Measurements from ENCODE around the gene PDE6A.

The PDE6A gene

DNA sequence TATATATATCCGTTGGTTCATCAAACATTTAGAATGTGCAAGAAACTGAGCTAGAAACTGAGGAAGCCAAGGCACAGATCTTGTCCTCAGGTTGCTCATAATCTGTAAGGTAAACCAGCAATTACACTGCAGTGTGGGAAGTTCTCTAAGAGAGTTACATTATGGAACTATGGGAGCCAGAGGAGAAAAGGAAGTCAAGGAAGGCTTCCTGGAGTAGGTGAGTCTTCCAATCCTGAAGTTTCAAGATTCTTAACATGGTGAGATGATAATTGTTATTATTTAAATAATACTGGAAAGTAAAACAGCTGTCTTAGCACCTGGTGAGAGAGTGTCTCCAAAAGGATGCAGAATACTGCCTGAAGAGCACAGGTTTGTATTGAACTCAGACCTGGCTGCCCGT lies 44.2 kb downstream of the PDE6A start:
- H3K9me3 ChIP-seq (ENCODE audit: control insufficient read depth, insufficient read depth, low read length), result no peaks in the 10 kb centered on the region
- H3K4me1 ChIP-seq (ENCODE audit: control insufficient read depth, low read length), result peaks cover 7% of the 10 kb centered on the region; the same call in 1 of the 2 replicates
- no peaks in the 10 kb centered on the region for H4K20me1 ChIP-seq (ENCODE audit: control insufficient read depth, insufficient read depth, low read depth, low read length)
- H3K9me2 ChIP-seq (replicated peaks; ENCODE audit: control insufficient read depth, low read length), result no peaks in the 10 kb centered on the region
- H3K27ac ChIP-seq (ENCODE audit: low read depth, low read length), result no peak overlapping the region
- H3K4me2 ChIP-seq (ENCODE audit: low read length), result no peak overlapping the region
- no peaks in the 10 kb centered on the region for H3F3A ChIP-seq (ENCODE audit: control insufficient read depth, insufficient read depth)
- H3K79me2 ChIP-seq (ENCODE audit: control insufficient read depth, low read length), result no peaks in the 10 kb centered on the region
- no peaks in the 10 kb centered on the region for H3K36me3 ChIP-seq (ENCODE audit: control insufficient read depth, low read length)
- H3K4me3 ChIP-seq (ENCODE audit: low read length), result no peak overlapping the region
- 0 out of 2 replicates have a peak, but pooled peaks cover 3% of the 10 kb centered on the region for H3K27me3 ChIP-seq (ENCODE audit: control insufficient read depth, low read length)
- no peak for TF ChIP-seq EZH2phosphoT487 (IDR thresholded peaks at IDR 0.05; ENCODE audit: borderline replicate concordance, low read length)
- TF ChIP-seq, protein P1, sequence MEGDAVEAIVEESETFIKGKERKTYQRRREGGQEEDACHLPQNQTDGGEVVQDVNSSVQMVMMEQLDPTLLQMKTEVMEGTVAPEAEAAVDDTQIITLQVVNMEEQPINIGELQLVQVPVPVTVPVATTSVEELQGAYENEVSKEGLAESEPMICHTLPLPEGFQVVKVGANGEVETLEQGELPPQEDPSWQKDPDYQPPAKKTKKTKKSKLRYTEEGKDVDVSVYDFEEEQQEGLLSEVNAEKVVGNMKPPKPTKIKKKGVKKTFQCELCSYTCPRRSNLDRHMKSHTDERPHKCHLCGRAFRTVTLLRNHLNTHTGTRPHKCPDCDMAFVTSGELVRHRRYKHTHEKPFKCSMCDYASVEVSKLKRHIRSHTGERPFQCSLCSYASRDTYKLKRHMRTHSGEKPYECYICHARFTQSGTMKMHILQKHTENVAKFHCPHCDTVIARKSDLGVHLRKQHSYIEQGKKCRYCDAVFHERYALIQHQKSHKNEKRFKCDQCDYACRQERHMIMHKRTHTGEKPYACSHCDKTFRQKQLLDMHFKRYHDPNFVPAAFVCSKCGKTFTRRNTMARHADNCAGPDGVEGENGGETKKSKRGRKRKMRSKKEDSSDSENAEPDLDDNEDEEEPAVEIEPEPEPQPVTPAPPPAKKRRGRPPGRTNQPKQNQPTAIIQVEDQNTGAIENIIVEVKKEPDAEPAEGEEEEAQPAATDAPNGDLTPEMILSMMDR (IDR thresholded peaks at IDR 0.05; ENCODE audit: low read depth, low read length, poor library complexity, severe bottlenecking), result no peak

DNA sequence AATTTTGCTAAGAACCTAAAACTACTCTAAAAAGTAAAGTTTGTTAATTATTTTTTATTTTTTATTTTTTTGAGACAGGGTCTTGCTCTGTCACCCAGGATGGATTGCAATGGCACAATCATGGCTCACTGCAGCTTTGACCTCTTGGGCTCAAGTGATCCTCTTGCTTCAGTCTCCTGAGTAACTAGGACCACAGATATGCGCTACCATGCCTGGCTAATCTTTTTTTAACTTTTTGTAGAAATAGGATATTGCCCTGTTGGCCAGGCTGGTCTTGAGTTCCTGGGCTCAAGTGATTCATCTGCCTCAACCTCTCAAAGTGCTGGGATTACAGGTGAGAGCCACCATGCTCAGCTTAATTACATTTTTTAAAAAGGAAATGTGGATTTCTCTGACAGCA lies 45.8 kb downstream of the PDE6A start:
- Histone ChIP-seq H3K27me3 (ENCODE audit: control insufficient read depth, low read length) (no peaks in the 10 kb centered on the region), H3K27ac (ENCODE audit: low read depth, low read length) (no peak overlapping the region), H3F3A (ENCODE audit: control insufficient read depth, insufficient read depth) (no peaks in the 10 kb centered on the region), H3K9me3 (ENCODE audit: control insufficient read depth, insufficient read depth, low read length) (no peaks in the 10 kb centered on the region), H3K4me2 (ENCODE audit: low read length) (no peak overlapping the region), H4K20me1 (ENCODE audit: control insufficient read depth, insufficient read depth, low read depth, low read length) (no peaks in the 10 kb centered on the region), H3K4me1 (ENCODE audit: control insufficient read depth, low read length) (no peaks in the 10 kb centered on the region), H3K4me3 (ENCODE audit: low read length) (no peak overlapping the region), H3K36me3 (ENCODE audit: control insufficient read depth, low read length) (no peaks in the 10 kb centered on the region), H3K79me2 (ENCODE audit: control insufficient read depth, low read length) (no peaks in the 10 kb centered on the region), H3K9me2 (replicated peaks; ENCODE audit: control insufficient read depth, low read length) (no peaks in the 10 kb centered on the region)
- no peak for TF ChIP-seq EZH2phosphoT487 (IDR thresholded peaks at IDR 0.05; ENCODE audit: borderline replicate concordance, low read length)
- TF ChIP-seq, protein P1 (IDR thresholded peaks at IDR 0.05; ENCODE audit: low read depth, low read length, poor library complexity, severe bottlenecking), result no peak

DNA sequence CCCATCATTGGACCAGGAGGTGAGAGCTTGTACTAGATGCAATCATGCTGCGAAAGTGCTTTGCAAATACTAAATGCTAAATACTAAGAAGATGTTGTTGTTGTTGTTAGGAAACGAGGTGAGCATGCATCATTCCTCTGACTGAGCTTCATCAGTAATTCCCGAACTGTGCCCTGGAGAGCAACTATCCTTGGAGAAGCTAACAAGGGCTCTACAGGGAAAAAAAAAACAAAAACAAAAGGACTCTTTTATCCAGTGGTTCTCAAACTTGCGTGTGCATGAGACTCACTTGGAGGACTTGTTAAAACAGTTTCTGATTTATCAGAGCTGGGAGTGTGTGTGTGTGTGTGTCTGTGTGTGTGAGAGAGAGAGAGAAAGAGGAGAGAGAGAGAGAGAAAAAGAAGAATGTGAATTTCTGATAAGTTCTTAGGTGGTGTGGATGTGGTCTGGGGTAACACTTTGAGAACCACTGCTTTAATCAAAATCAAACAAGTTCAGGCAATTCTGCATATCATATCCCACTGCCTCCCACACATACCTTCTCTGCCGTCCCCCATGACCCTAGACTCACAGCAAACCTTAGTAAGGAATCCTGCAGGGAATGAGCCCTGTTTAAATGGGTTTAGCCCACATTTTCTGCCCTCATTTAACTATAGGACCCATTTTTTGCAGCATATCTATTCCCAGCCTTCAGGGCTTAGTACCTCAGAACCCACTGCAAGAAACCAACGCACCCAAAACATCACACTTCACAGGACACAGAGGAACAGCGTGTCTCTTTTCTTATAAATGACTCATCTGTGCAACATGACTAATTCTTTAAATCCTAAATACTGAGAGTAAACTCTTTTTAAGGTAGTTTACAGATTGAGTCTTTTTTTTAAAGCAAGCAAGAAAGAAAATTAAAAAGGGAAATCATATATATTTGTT lies 48.9 kb downstream of the PDE6A start:
- Histone ChIP-seq H3K9me3 (ENCODE audit: control insufficient read depth, insufficient read depth, low read length) (no peaks in the 10 kb centered on the region), H3K4me2 (ENCODE audit: low read length) (no peak overlapping the region), H3K36me3 (ENCODE audit: control insufficient read depth, low read length) (no peaks in the 10 kb centered on the region), H3K4me3 (ENCODE audit: low read length) (no peak overlapping the region), H3K9me2 (replicated peaks; ENCODE audit: control insufficient read depth, low read length) (no peaks in the 10 kb centered on the region), H4K20me1 (ENCODE audit: control insufficient read depth, insufficient read depth, low read depth, low read length) (no peaks in the 10 kb centered on the region), H3F3A (ENCODE audit: control insufficient read depth, insufficient read depth) (no peaks in the 10 kb centered on the region), H3K4me1 (ENCODE audit: control insufficient read depth, low read length) (no peaks in the 10 kb centered on the region), H3K27ac (ENCODE audit: low read depth, low read length) (no peak overlapping the region), H3K27me3 (ENCODE audit: control insufficient read depth, low read length) (no peaks in the 10 kb centered on the region), H3K79me2 (ENCODE audit: control insufficient read depth, low read length) (no peaks in the 10 kb centered on the region)
- no peak for TF ChIP-seq EZH2phosphoT487 (IDR thresholded peaks at IDR 0.05; ENCODE audit: borderline replicate concordance, low read length)
- TF ChIP-seq, protein P1 (IDR thresholded peaks at IDR 0.05; ENCODE audit: low read depth, low read length, poor library complexity, severe bottlenecking), result no peak

Data from DOHH2 (cell line).